BLaER1 treated with 17β-estradiol and CSF1 and Interleukin-3, amounts not matched to agents 10 nM and 100 nM (cell line): Measurements from ENCODE around the gene HAGH.

Experiments used
- H3K27ac ChIP-seq, 11 experiments: shearing (Covaris generic); formaldehyde crosslinking; 2 replicates each; pipeline ENCODE4 v1.8.1; 2022
- H3K27me3 ChIP-seq, 11 experiments: shearing (Covaris generic); formaldehyde crosslinking; 2 replicates each; pipeline ENCODE4 v1.8.1; 2022
- H3K36me3 ChIP-seq, 11 experiments: shearing (Covaris generic); formaldehyde crosslinking; 2 replicates each; pipeline ENCODE4 v1.8.1; 2022
- H3K4me1 ChIP-seq, 10 experiments: shearing (Covaris generic); formaldehyde crosslinking; 2 replicates each; pipeline ENCODE4 v1.8.1; 2022
- H3K4me2 ChIP-seq, 11 experiments: shearing (Covaris generic); formaldehyde crosslinking; 2 replicates each; pipeline ENCODE4 v1.8.1; 2022
- H3K4me3 ChIP-seq, 10 experiments: shearing (Covaris generic); formaldehyde crosslinking; 2 replicates each; pipeline ENCODE4 v1.8.1; 2022
- H3K9ac ChIP-seq, 11 experiments: shearing (Covaris generic); formaldehyde crosslinking; 2 replicates each; pipeline ENCODE4 v1.8.1; 2022
- H3K9me3 ChIP-seq, 11 experiments: shearing (Covaris generic); formaldehyde crosslinking; replicated peaks in 1 of 11; 2 replicates each; pipeline ENCODE4 v1.8.1; 2022
- H4K20me1 ChIP-seq, 11 experiments: shearing (Covaris generic); formaldehyde crosslinking; 2 replicates each; pipeline ENCODE4 v1.8.1; 2022
- Cebpa-rat ChIP-seq, 11 experiments: shearing (Covaris generic); IDR thresholded peaks; 2 replicates each; pipeline ENCODE4 v1.8.1; 2022

HAGH gene

DNA sequence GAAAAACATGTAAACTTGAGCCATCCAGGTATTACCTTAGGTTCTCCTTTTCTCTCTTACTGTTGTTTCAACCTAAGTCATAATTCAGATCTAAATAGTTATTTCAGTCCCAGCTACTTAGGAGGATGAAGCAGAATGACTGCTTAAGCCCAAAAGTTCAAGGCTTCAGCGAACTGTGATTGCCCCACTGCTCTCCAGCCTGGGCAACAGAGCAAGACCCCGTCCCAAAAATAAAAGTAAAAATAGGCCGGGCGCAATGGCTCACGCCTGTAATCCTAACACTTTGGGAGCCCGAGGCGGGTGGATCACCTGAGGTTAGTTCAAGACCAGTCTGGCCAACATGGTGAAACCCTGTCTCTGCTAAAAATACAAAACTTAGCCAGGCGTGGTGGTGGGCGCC is 35.8 kb upstream of the HAGH start:
- Histone ChIP-seq H3K9me3 (no peaks in the 10 kb centered on the region), H3K27me3 (peaks cover 0 to 25% (median 18%) of the 10 kb centered on the region in 11 experiments; a peak in 19 of 22 replicates)
- no peak for TF ChIP-seq Cebpa-rat (IDR thresholded peaks at IDR 0.05)

DNA sequence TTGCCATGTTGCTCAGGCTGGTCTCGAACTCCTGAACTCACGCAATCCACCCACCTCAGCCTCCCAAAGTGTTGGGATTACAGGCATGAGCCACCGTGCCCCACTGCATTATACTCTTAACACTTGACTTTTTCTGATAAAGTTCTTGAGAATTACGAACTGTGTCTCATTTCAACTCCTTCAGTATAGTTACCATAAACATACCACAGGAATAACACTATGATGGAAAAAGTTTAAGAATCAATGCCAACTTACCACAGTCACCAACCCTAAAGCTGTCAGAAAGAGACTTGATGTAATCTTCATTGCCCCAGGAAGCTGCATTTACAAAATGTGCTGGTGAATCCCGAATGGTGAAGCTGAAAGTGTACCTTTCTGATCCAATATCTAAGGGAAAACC is 35.1 kb upstream of the HAGH start:
- no peak for TF ChIP-seq Cebpa-rat (IDR thresholded peaks at IDR 0.05)

More for the DNA sequence above, 35.8 kb upstream of the HAGH start:
- peaks cover 0 to 8% (median 5%) of the 10 kb centered on the region in 10 experiments; a peak in 11 of 20 replicates for H3K4me1 ChIP-seq
- H3K9ac ChIP-seq = peak overlapping the region in 1 of 11 experiments; percentile 25; a peak in 1 of 22 replicates
- H3K36me3 ChIP-seq = no peaks in the 10 kb centered on the region
- H3K4me3 ChIP-seq = no peak overlapping the region
- no peak overlapping the region for H3K27ac ChIP-seq
- no peaks in the 10 kb centered on the region for H4K20me1 ChIP-seq
- H3K4me2 ChIP-seq = no peak overlapping the region

DNA sequence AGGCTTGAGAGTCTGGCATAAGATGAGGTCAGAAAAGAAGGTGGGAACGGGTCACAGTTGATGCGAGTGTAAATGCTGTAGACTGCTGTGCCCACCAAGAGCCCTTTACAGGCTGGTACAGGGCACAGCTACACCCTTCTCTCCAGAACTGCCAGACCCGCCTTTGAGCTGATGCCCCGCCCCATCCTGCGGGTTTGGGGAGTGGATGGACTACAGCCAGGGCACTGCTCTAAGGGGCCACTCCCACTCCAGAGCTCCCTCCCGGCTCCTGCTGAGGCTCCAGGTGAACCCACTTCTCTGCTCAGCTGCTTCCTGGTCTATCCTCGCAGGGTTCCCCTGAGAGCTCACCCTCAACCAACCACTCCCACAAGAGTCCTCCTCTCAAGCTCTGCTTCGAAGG is 33.0 kb upstream of the HAGH start:
- Histone ChIP-seq H3K4me3 (no peak overlapping the region), H3K27ac (no peak overlapping the region), H3K4me1 (peaks cover 0 to 18% (median 13%) of the 10 kb centered on the region in 10 experiments; a peak in 15 of 20 replicates), H3K36me3 (no peaks in the 10 kb centered on the region), H3K9ac (no peak overlapping the region), H4K20me1 (no peaks in the 10 kb centered on the region; a peak in 1 of 22 replicates), H3K27me3 (peaks cover 0 to 32% (median 24%) of the 10 kb centered on the region in 11 experiments; a peak in 19 of 22 replicates), H3K9me3 (no peaks in the 10 kb centered on the region), H3K4me2 (peak overlapping the region in 9 of 11 experiments; percentile 6 to 35 (median 26); a peak in 9 of 22 replicates)
- TF ChIP-seq Cebpa-rat (IDR thresholded peaks at IDR 0.05) = no peak

More for the DNA sequence above, 35.1 kb upstream of the HAGH start:
- H3K27me3 ChIP-seq = peaks cover 0 to 31% (median 24%) of the 10 kb centered on the region in 11 experiments; a peak in 19 of 22 replicates
- H3K4me2 ChIP-seq = no peak overlapping the region
- H4K20me1 ChIP-seq = no peaks in the 10 kb centered on the region
- H3K27ac ChIP-seq = no peak overlapping the region
- H3K9me3 ChIP-seq = no peaks in the 10 kb centered on the region
- H3K4me1 ChIP-seq = peaks cover 0 to 8% (median 5%) of the 10 kb centered on the region in 10 experiments; a peak in 11 of 20 replicates
- no peak overlapping the region for H3K4me3 ChIP-seq
- H3K36me3 ChIP-seq = no peaks in the 10 kb centered on the region
- H3K9ac ChIP-seq = 0 out of 22 replicates have a peak overlapping the region, but pooled peaks of 2 of the 11 experiments have one; percentile 15 to 21

- Histone ChIP-seq H3K4me2 (peak overlapping the region in 2 of 11 experiments; percentile 43 to 53; a peak in 4 of 22 replicates), H3K9ac (peak overlapping the region in 1 of 11 experiments; percentile 37; a peak in 2 of 22 replicates)
- TF ChIP-seq Cebpa-rat (IDR thresholded peaks at IDR 0.05) = no peak
Measured at GRCh38 chr16:1858189-1858865, 31.7 kb upstream of the HAGH start.

GRCh38 chr16:1857433-1858097 is 30.9 kb upstream of the HAGH start:
- H4K20me1 ChIP-seq = no peaks in the 10 kb centered on the region; a peak in 1 of 22 replicates
- H3K4me3 ChIP-seq = no peak overlapping the region
- H3K27ac ChIP-seq = no peak overlapping the region
- peaks cover 0 to 21% (median 14%) of the 10 kb centered on the region in 10 experiments; a peak in 15 of 20 replicates for H3K4me1 ChIP-seq
- no peak for TF ChIP-seq Cebpa-rat (IDR thresholded peaks at IDR 0.05)
- H3K36me3 ChIP-seq = no peaks in the 10 kb centered on the region
- peaks cover 0 to 32% (median 24%) of the 10 kb centered on the region in 11 experiments; a peak in 19 of 22 replicates for H3K27me3 ChIP-seq
- peak overlapping the region in 2 of 11 experiments; percentile 17 to 43; a peak in 2 of 22 replicates for H3K4me2 ChIP-seq
- no peaks in the 10 kb centered on the region for H3K9me3 ChIP-seq
- peak overlapping the region in 1 of 11 experiments; percentile 37; a peak in 2 of 22 replicates for H3K9ac ChIP-seq

More at GRCh38 chr16:1858189-1858865, 31.7 kb upstream of the HAGH start:
- Histone ChIP-seq H3K4me1 (peaks cover 0 to 21% (median 14%) of the 10 kb centered on the region in 10 experiments; a peak in 15 of 20 replicates), H3K27ac (no peak overlapping the region), H4K20me1 (no peaks in the 10 kb centered on the region; a peak in 1 of 22 replicates), H3K27me3 (peaks cover 0 to 32% (median 24%) of the 10 kb centered on the region in 11 experiments; a peak in 19 of 22 replicates), H3K4me3 (no peak overlapping the region), H3K9me3 (no peaks in the 10 kb centered on the region), H3K36me3 (no peaks in the 10 kb centered on the region)

DNA sequence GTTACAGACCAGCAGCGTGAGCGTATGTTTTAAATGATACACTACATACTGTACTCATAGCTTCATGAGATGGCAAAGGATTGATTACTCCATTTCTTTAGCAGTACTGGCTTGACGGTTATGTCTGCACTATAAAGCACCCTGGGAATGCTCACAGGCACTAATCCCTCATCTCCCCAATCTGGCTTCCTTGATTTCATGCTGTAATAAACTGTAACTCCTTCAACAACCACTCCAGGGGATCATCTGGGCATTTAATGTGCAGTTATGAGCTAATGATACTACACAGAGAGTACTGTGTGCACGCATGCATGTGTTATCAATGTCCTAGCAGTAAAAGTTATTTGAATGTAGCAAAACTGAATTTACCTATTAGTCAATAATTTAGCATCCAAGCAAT is 25.2 kb upstream of the HAGH start:
- no peaks in the 10 kb centered on the region; a peak in 1 of 22 replicates for H4K20me1 ChIP-seq
- no peak overlapping the region for H3K9ac ChIP-seq
- TF ChIP-seq Cebpa-rat (IDR thresholded peaks at IDR 0.05) = no peak
- no peak overlapping the region for H3K27ac ChIP-seq
- H3K4me2 ChIP-seq = no peak overlapping the region
- no peaks in the 10 kb centered on the region for H3K36me3 ChIP-seq
- no peaks in the 10 kb centered on the region for H3K9me3 ChIP-seq
- no peak overlapping the region for H3K4me3 ChIP-seq
- peaks cover 0 to 17% (median 8%) of the 10 kb centered on the region in 10 experiments; a peak in 10 of 20 replicates for H3K4me1 ChIP-seq
- peaks cover 0 to 1% (median 0%) of the 10 kb centered on the region in 11 experiments; a peak in 5 of 22 replicates for H3K27me3 ChIP-seq

DNA sequence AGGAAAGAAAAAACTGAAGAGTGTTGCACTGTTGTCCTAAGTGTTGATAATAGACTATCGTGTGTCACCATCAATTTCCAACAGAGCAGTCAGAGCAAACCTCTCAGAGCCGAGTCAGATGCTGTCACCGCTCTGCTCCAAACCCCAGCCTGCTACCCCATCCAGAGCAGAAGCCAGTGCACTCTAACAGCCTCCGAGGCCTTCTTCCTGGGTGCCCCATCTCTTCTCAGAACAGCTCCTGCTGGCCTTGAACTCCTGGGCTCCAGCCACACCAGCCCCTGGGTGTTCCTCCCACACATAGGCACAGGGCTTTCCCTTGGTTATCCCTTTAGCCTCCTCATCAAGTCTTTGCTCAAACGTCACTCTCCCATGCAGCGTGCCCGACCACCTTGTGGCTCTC is 24.4 kb upstream of the HAGH start:
- Histone ChIP-seq H3K36me3 (no peaks in the 10 kb centered on the region), H3K4me2 (no peak overlapping the region), H3K4me3 (no peak overlapping the region), H3K27ac (no peak overlapping the region), H3K9me3 (no peaks in the 10 kb centered on the region), H4K20me1 (no peaks in the 10 kb centered on the region; a peak in 1 of 22 replicates), H3K9ac (no peak overlapping the region), H3K4me1 (peaks cover 0 to 17% (median 8%) of the 10 kb centered on the region in 10 experiments; a peak in 10 of 20 replicates), H3K27me3 (no peaks in the 10 kb centered on the region; a peak in 1 of 22 replicates)
- TF ChIP-seq Cebpa-rat (IDR thresholded peaks at IDR 0.05) = no peak

DNA sequence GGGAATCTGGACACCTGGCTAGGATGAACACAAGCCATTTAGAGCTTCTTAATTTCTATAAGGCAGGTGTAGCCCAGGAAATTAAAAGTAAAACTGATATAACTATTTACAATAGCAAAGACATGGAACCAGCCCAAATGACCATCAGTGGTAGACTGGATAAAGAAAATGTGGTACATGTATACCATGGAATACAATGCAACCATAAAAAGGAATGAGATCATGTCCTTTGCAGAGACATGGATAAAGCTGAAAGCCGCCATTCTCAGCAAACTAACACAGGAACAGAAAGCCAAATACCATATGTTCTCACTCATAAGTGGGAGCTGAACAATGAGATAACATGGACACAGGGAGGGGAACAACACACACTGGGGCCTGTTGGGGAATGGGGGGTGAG is 19.8 kb upstream of the HAGH start:
- Histone ChIP-seq H3K4me1 (no peaks in the 10 kb centered on the region), H3K27me3 (no peaks in the 10 kb centered on the region), H3K4me3 (no peak overlapping the region), H3K9ac (no peak overlapping the region), H3K4me2 (no peak overlapping the region), H3K36me3 (no peaks in the 10 kb centered on the region), H4K20me1 (no peaks in the 10 kb centered on the region), H3K9me3 (no peaks in the 10 kb centered on the region), H3K27ac (no peak overlapping the region)
- TF ChIP-seq Cebpa-rat (IDR thresholded peaks at IDR 0.05) = no peak

- no peak overlapping the region for H3K4me2 ChIP-seq
- H3K9ac ChIP-seq = no peak overlapping the region
- no peaks in the 10 kb centered on the region for H3K27me3 ChIP-seq
- no peaks in the 10 kb centered on the region for H3K9me3 ChIP-seq
- no peaks in the 10 kb centered on the region for H3K4me1 ChIP-seq
- no peak overlapping the region for H3K27ac ChIP-seq
- H4K20me1 ChIP-seq = no peaks in the 10 kb centered on the region
- no peak for TF ChIP-seq Cebpa-rat (IDR thresholded peaks at IDR 0.05)
- no peaks in the 10 kb centered on the region for H3K36me3 ChIP-seq
- H3K4me3 ChIP-seq = no peak overlapping the region
Measured at GRCh38 chr16:1845985-1846384, 19.4 kb upstream of the HAGH start.
